ENCODE data around the gene UBAC1. TPM values are rescaled to one million over a fixed set of nuclear protein-coding genes. Genes with fewer than 3 reads are reported as not detected.

UBAC1 gene
- polyA plus RNA-seq, 1 donor from 2014 or later, result 92.3 TPM

- Histone ChIP-seq H3K4me2 (ENCODE audit: low read length) (no peak overlapping the region), H3K27me3 (ENCODE audit: insufficient read depth, low read depth, low read length) (no peaks in the 10 kb centered on the region), H3K36me3 (ENCODE audit: insufficient read depth, low read length) (no peaks in the 10 kb centered on the region), H2AFZ (ENCODE audit: low read depth, low read length) (no peak overlapping the region), H3K9ac (ENCODE audit: low read length) (no peak overlapping the region), H3F3A (ENCODE audit: insufficient read depth, low read length, poor library complexity, severe bottlenecking) (no peaks in the 10 kb centered on the region), H3K9me3 (ENCODE audit: low read length) (peaks cover 7% of the 10 kb centered on the region), H3K4me3 (ENCODE audit: low read length) (no peak overlapping the region), H3K79me2 (replicated peaks; ENCODE audit: insufficient read depth, low read length) (peaks cover 92% of the 10 kb centered on the region), H3K27ac (ENCODE audit: low read length) (no peak overlapping the region), H4K20me1 (ENCODE audit: insufficient read depth) (peaks cover 71% of the 10 kb centered on the region), H3K9me2 (ENCODE audit: insufficient read depth, low read length) (no peaks in the 10 kb centered on the region)
- TF ChIP-seq MXI1 (conservative IDR thresholded peaks at IDR 0.05; ENCODE audit: poor library complexity, severe bottlenecking) (no peak), TAF1 (IDR thresholded peaks at IDR 0.05; ENCODE audit: low read depth) (no peak), CTCF (IDR thresholded peaks at IDR 0.05; ENCODE audit: poor library complexity, severe bottlenecking) (no peak), EP300 (conservative IDR thresholded peaks at IDR 0.05; ENCODE audit: poor library complexity, severe bottlenecking) (no peak), REST (IDR thresholded peaks at IDR 0.05; ENCODE audit: borderline replicate concordance) (no peak), SMC3 (conservative IDR thresholded peaks at IDR 0.05; ENCODE audit: poor library complexity) (no peak), RAD21 (conservative IDR thresholded peaks at IDR 0.05) (no peak), POLR2AphosphoS5 (IDR thresholded peaks at IDR 0.05) (no peak), EZH2 (IDR thresholded peaks at IDR 0.05; ENCODE audit: borderline replicate concordance, insufficient read depth, low read length, poor library complexity, severe bottlenecking) (no peak)
Observed at GRCh38 chr9:135889564-135890189, 71.5 kb downstream of the UBAC1 start.

DNA sequence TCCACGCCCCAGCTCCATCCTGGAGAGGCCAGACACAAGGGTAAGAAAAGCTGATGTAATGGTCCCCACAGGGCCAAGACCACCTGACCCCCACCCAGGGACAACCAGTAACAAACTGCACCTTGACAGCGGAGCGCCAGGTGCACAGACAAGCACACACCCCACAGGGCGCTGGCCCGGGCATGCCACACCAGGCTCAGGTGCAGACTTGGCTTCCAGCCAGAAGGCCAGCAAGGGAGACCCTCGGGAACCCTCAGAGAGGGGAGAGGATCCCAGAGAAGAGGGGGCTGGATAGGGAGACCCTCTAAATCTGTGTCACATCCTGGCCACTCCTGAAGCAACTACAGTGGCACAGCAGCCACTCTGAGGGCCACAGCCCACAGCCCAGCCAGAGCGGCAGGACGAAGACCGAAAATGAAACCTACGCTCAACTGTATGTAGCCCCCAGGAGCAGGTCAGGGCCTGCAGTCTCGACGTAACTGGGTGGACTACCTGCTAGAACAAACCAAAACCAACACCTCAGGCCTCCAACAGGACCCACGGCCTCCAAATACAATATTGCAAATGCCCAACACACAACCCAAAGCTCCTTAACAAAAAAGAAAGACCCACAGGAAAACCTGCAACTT is 72.3 kb downstream of the UBAC1 start:
- TF ChIP-seq SMC3 (conservative IDR thresholded peaks at IDR 0.05; ENCODE audit: poor library complexity), result no peak
- no peak for TF ChIP-seq TAF1 (IDR thresholded peaks at IDR 0.05; ENCODE audit: low read depth)
- no peak for TF ChIP-seq EP300 (conservative IDR thresholded peaks at IDR 0.05; ENCODE audit: poor library complexity, severe bottlenecking)
- no peak for TF ChIP-seq CTCF (IDR thresholded peaks at IDR 0.05; ENCODE audit: poor library complexity, severe bottlenecking)
- TF ChIP-seq POLR2AphosphoS5 (IDR thresholded peaks at IDR 0.05), result no peak
- TF ChIP-seq MXI1 (conservative IDR thresholded peaks at IDR 0.05; ENCODE audit: poor library complexity, severe bottlenecking), result no peak
- no peak for TF ChIP-seq RAD21 (conservative IDR thresholded peaks at IDR 0.05)
- no peak for TF ChIP-seq EZH2 (IDR thresholded peaks at IDR 0.05; ENCODE audit: borderline replicate concordance, insufficient read depth, low read length, poor library complexity, severe bottlenecking)
- TF ChIP-seq REST (IDR thresholded peaks at IDR 0.05; ENCODE audit: borderline replicate concordance), result no peak
- Histone ChIP-seq H3F3A (ENCODE audit: insufficient read depth, low read length, poor library complexity, severe bottlenecking) (no peaks in the 10 kb centered on the region), H2AFZ (ENCODE audit: low read depth, low read length) (no peak overlapping the region)

More for the DNA sequence above, 72.3 kb downstream of the UBAC1 start:
- H3K9ac ChIP-seq (ENCODE audit: low read length), result no peak overlapping the region
- H3K27ac ChIP-seq (ENCODE audit: low read length), result no peak overlapping the region
- H3K4me2 ChIP-seq (ENCODE audit: low read length), result no peak overlapping the region
- H3K36me3 ChIP-seq (ENCODE audit: insufficient read depth, low read length), result no peaks in the 10 kb centered on the region
- no peaks in the 10 kb centered on the region for H3K9me3 ChIP-seq (ENCODE audit: low read length)
- peaks cover 92% of the 10 kb centered on the region for H3K79me2 ChIP-seq (replicated peaks; ENCODE audit: insufficient read depth, low read length)
- H3K4me3 ChIP-seq (ENCODE audit: low read length), result no peak overlapping the region
- no peaks in the 10 kb centered on the region for H3K27me3 ChIP-seq (ENCODE audit: insufficient read depth, low read depth, low read length)
- H4K20me1 ChIP-seq (ENCODE audit: insufficient read depth), result peaks cover 79% of the 10 kb centered on the region
- no peaks in the 10 kb centered on the region for H3K9me2 ChIP-seq (ENCODE audit: insufficient read depth, low read length)
